ENCODE data around the gene LTBP1. TPM values are rescaled to one million over a fixed set of nuclear protein-coding genes. Genes with fewer than 3 reads are reported as not detected.

LTBP1 gene
- total RNA-seq, 1 experiment from 2014 or later: 12.5 TPM

DNA sequence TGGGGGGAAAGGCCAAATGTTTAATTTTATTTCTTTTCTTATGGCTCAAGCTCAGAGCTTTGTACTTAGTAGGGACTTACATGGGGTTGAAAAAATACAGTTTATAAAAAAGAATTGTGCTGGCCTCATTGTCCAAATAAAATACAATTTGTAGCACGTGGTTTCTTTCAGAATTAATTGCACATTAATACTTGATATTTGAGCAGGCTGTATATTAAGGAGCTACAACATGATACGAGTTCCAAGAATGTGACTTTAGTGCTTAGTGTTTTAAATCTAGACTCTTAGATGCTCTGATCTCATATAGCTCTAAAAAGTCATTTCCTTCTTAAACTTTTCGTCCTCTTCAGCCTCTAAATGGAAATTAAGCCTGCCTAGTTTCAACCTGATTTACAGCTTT, 483.3 kb downstream of the LTBP1 start:
- ATAC-seq (no peak), DNase-seq (ENCODE audit: low read depth, low spot score) (no peak)
- ChIA-PET CTCF (interaction anchor here (0.7 kb wide), 1 partner anchor 1293 kb away, joined by 5 read pairs; no protein-coding TSS in a partner anchor), POLR2A (no interaction called here)
- Histone ChIP-seq H3K4me3 (ENCODE audit: low read depth in 2 of 2, low read length in 2 of 2) (no peak overlapping the region), H3K9me3 (ENCODE audit: control insufficient read depth, insufficient read depth, low read depth, low read length) (no peaks in the 10 kb centered on the region), H3K27me3 (ENCODE audit: control insufficient read depth, insufficient read depth, low read length) (no peaks in the 10 kb centered on the region; the same call in 1 of the 2 replicates), H3K27ac (ENCODE audit: low read length) (no peak overlapping the region), H3K4me1 (ENCODE audit: control insufficient read depth, insufficient read depth, low read length) (no peaks in the 10 kb centered on the region), H3K36me3 (ENCODE audit: control insufficient read depth, insufficient read depth, low read length) (no peaks in the 10 kb centered on the region)
- no peak for TF ChIP-seq CTCF (IDR thresholded peaks at IDR 0.05)
- TF ChIP-seq SIN3A (IDR thresholded peaks at IDR 0.05; ENCODE audit: borderline replicate concordance, insufficient read depth, low read depth, low read length): no peak
- no peak for TF ChIP-seq TCF7L2 (IDR thresholded peaks at IDR 0.05; ENCODE audit: low read depth, low read length)
- TF ChIP-seq, protein P1, sequence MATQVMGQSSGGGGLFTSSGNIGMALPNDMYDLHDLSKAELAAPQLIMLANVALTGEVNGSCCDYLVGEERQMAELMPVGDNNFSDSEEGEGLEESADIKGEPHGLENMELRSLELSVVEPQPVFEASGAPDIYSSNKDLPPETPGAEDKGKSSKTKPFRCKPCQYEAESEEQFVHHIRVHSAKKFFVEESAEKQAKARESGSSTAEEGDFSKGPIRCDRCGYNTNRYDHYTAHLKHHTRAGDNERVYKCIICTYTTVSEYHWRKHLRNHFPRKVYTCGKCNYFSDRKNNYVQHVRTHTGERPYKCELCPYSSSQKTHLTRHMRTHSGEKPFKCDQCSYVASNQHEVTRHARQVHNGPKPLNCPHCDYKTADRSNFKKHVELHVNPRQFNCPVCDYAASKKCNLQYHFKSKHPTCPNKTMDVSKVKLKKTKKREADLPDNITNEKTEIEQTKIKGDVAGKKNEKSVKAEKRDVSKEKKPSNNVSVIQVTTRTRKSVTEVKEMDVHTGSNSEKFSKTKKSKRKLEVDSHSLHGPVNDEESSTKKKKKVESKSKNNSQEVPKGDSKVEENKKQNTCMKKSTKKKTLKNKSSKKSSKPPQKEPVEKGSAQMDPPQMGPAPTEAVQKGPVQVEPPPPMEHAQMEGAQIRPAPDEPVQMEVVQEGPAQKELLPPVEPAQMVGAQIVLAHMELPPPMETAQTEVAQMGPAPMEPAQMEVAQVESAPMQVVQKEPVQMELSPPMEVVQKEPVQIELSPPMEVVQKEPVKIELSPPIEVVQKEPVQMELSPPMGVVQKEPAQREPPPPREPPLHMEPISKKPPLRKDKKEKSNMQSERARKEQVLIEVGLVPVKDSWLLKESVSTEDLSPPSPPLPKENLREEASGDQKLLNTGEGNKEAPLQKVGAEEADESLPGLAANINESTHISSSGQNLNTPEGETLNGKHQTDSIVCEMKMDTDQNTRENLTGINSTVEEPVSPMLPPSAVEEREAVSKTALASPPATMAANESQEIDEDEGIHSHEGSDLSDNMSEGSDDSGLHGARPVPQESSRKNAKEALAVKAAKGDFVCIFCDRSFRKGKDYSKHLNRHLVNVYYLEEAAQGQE (IDR thresholded peaks at IDR 0.05; ENCODE audit: insufficient read depth in 1 of 2, low read depth in 2 of 2, low read length in 1 of 2): no peak
- no peak for TF ChIP-seq POLR2AphosphoS5 (IDR thresholded peaks at IDR 0.05; ENCODE audit: low read depth, low read length)
- in situ Hi-C loops (cut with HindIII; ENCODE audit: low pct_unique_long_range_greater_than_20kb, low sequenced_read_pairs) (no loop called here), intact Hi-C loops (cut with micrococcal nuclease; ENCODE audit: unreplicated experiment) (no loop called here)
- BruUV-seq (replicated peaks): no TSS peak

DNA sequence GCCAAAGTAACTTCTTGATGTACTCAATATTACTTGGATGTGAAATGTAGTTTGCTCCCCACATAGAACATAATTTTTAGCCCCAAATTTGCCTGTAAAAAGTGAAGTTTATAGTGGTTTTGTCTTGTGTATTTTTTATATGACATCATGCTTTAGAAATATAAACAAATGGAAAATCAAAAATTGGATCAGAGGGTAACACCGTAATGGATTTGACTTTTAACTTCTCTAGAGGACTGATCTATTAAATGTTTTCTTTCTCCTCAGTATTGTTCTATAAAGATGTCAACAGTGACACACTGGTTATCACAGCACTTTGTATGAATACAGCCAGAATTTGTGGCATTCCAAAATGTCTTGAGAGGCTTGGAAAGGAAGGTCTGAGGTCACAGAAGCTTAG, 484.1 kb downstream of the LTBP1 start:
- DNase-seq (ENCODE audit: low read depth, low spot score) (no peak), ATAC-seq (no peak)
- no peak for TF ChIP-seq TCF7L2 (IDR thresholded peaks at IDR 0.05; ENCODE audit: low read depth, low read length)
- TF ChIP-seq CTCF (IDR thresholded peaks at IDR 0.05): no peak
- no peak for TF ChIP-seq POLR2AphosphoS5 (IDR thresholded peaks at IDR 0.05; ENCODE audit: low read depth, low read length)
- no peak for TF ChIP-seq SIN3A (IDR thresholded peaks at IDR 0.05; ENCODE audit: borderline replicate concordance, insufficient read depth, low read depth, low read length)
- TF ChIP-seq, protein P1 (IDR thresholded peaks at IDR 0.05; ENCODE audit: insufficient read depth in 1 of 2, low read depth in 2 of 2, low read length in 1 of 2): no peak
- Histone ChIP-seq H3K4me1 (ENCODE audit: control insufficient read depth, insufficient read depth, low read length) (no peaks in the 10 kb centered on the region), H3K27ac (ENCODE audit: low read length) (no peak overlapping the region), H3K9me3 (ENCODE audit: control insufficient read depth, insufficient read depth, low read depth, low read length) (no peaks in the 10 kb centered on the region), H3K4me3 (ENCODE audit: low read depth in 2 of 2, low read length in 2 of 2) (no peak overlapping the region), H3K36me3 (ENCODE audit: control insufficient read depth, insufficient read depth, low read length) (no peaks in the 10 kb centered on the region), H3K27me3 (ENCODE audit: control insufficient read depth, insufficient read depth, low read length) (no peaks in the 10 kb centered on the region; the same call in 1 of the 2 replicates)
- intact Hi-C loops (cut with micrococcal nuclease; ENCODE audit: unreplicated experiment) (no loop called here), in situ Hi-C loops (cut with HindIII; ENCODE audit: low pct_unique_long_range_greater_than_20kb, low sequenced_read_pairs) (no loop called here)
- POLR2A ChIA-PET: interaction anchor here (0.6 kb wide), 1 partner anchor 106 kb away, joined by 10 read pairs; no protein-coding TSS in a partner anchor
- CTCF ChIA-PET: no interaction called here
- BruUV-seq (replicated peaks): no TSS peak

All from Panc1 (cell line).